HG02759 (cell line): ENCODE results near the gene KIF26A.

Experiments
- ATAC-seq: cut with Tn5 transposase; IDR thresholded peaks from one replicate; pipeline ENCODE4 v1.9.1; 2021; ENCODE audit warnings: mild to moderate bottlenecking, moderate library complexity; ENCODE audit not compliant: unreplicated experiment

Gene KIF26A

GRCh38 chr14:104189629-104190335 lies 51.4 kb downstream of the KIF26A start:
- ATAC-seq = no peak

- no peak for ATAC-seq
These were observed 52.1 kb downstream of the KIF26A start for GRCh38 chr14:104190396-104191000.

GRCh38 chr14:104191409-104191997 lies 53.1 kb downstream of the KIF26A start:
- no peak for ATAC-seq

- ATAC-seq = no peak
These were observed 53.9 kb downstream of the KIF26A start for GRCh38 chr14:104192146-104192882.

- no peak for ATAC-seq
These were observed 54.5 kb downstream of the KIF26A start for GRCh38 chr14:104192883-104193245.

GRCh38 chr14:104194016-104194415 lies 55.6 kb downstream of the KIF26A start:
- ATAC-seq = no peak

GRCh38 chr14:104194716-104195115 lies 56.3 kb downstream of the KIF26A start:
- ATAC-seq = no peak

GRCh38 chr14:104195361-104195760 lies 57.0 kb downstream of the KIF26A start:
- no peak for ATAC-seq

- ATAC-seq = no peak
These were observed 57.5 kb downstream of the KIF26A start for GRCh38 chr14:104195878-104196277.

- no peak for ATAC-seq
These were observed 58.2 kb downstream of the KIF26A start for GRCh38 chr14:104196461-104197140.

GRCh38 chr14:104197449-104198247 lies 59.3 kb downstream of the KIF26A start:
- no peak for ATAC-seq

- ATAC-seq = no peak
These were observed 61.0 kb downstream of the KIF26A start for GRCh38 chr14:104199266-104199895.

- ATAC-seq = no peak
These were observed 61.7 kb downstream of the KIF26A start for GRCh38 chr14:104200106-104200505.

GRCh38 chr14:104200591-104200990 lies 62.2 kb downstream of the KIF26A start:
- no peak for ATAC-seq

GRCh38 chr14:104201063-104201462 lies 62.7 kb downstream of the KIF26A start:
- ATAC-seq = no peak

GRCh38 chr14:104201496-104201895 lies 63.1 kb downstream of the KIF26A start:
- no peak for ATAC-seq

- no peak for ATAC-seq
These were observed 64.1 kb downstream of the KIF26A start for GRCh38 chr14:104202259-104203070.

- ATAC-seq = no peak
These were observed 64.7 kb downstream of the KIF26A start for GRCh38 chr14:104203071-104203425.

GRCh38 chr14:104204660-104205149 lies 66.3 kb downstream of the KIF26A start:
- no peak for ATAC-seq
